Keratinocyte (primary cell): Measurements from ENCODE around the gene EEIG2. TPM values are rescaled to one million over a fixed set of nuclear protein-coding genes. Genes with fewer than 3 reads are reported as not detected.
"Not testable (repeated sequence)": the region's sequence is repeated elsewhere in the genome, so short reads cannot be mapped to it uniquely, and the experiment has no call there.

Experiments used
- DNase-seq: peaks from one replicate; pipeline ENCODE4 v3.0.0-alpha.2; 2011; ENCODE audit warnings: low read depth, missing footprints, low spot score
- FAIRE-seq: peaks from 2 replicates; lab custom pipeline; 2011; peaks lifted over from hg19 to GRCh38; lab: Jason Lieb, UNC
- H2AFZ ChIP-seq: 2 replicates; pipeline ENCODE4 v1.6.0; 2012; ENCODE audit warnings: low read length, control low read depth, inconsistent platforms; ENCODE audit not compliant: control insufficient read depth
- H3K27ac ChIP-seq: 2 replicates; pipeline ENCODE4 v1.5.1; 2011; ENCODE audit warnings: low read length; ENCODE audit not compliant: control insufficient read depth, insufficient read depth
- H3K27me3 ChIP-seq: 3 replicates; pipeline ENCODE4 v1.6.0; 2011; ENCODE audit warnings: low read length; ENCODE audit not compliant: control insufficient read depth, insufficient read depth; ENCODE audit errors: extremely low read depth
- H3K36me3 ChIP-seq, 2 experiments: 2 replicates in 1 of 2; 3 replicates in 1 of 2; pipeline ENCODE4 v1.5.1; 2011; ENCODE audit warnings: low read length in 2 of 2, mild to moderate bottlenecking in 1 of 2; ENCODE audit not compliant: control insufficient read depth in 2 of 2, insufficient read depth in 2 of 2; ENCODE audit errors: extremely low read depth in 1 of 2
- H3K4me1 ChIP-seq: 3 replicates; pipeline ENCODE4 v1.5.1; 2011; ENCODE audit warnings: low read length; ENCODE audit not compliant: control insufficient read depth, insufficient read depth; ENCODE audit errors: extremely low read depth
- H3K4me2 ChIP-seq: 3 replicates; pipeline ENCODE4 v1.6.0; 2011; ENCODE audit warnings: low read depth, low read length; ENCODE audit not compliant: control insufficient read depth, insufficient read depth; ENCODE audit errors: extremely low read depth
- H3K4me3 ChIP-seq, 3 experiments: fragments of 200-600 bp in 1 of 3; sonication (generic) in 1 of 3; 2 replicates in 2 of 3; 3 replicates in 1 of 3; pipeline ENCODE4 v1.5.1; 2011 to 2016; ENCODE audit warnings: low read length in 3 of 3, mild to moderate bottlenecking in 3 of 3, control low read depth in 2 of 3, inconsistent platforms in 1 of 3, low read depth in 1 of 3, mixed read lengths in 1 of 3, mixed run types in 1 of 3, moderate library complexity in 1 of 3; ENCODE audit not compliant: control insufficient read depth in 2 of 3, insufficient read depth in 2 of 3; ENCODE audit errors: extremely low read depth in 1 of 3
- H3K79me2 ChIP-seq: 2 replicates; pipeline ENCODE4 v1.6.0; 2012; ENCODE audit warnings: low read length; ENCODE audit not compliant: control insufficient read depth, insufficient read depth
- H3K9ac ChIP-seq: 3 replicates; pipeline ENCODE4 v1.6.0; 2011; ENCODE audit warnings: low read length; ENCODE audit not compliant: control insufficient read depth, insufficient read depth; ENCODE audit errors: extremely low read depth
- H3K9me1 ChIP-seq: 3 replicates; pipeline ENCODE4 v1.6.0; 2011; ENCODE audit warnings: low read length; ENCODE audit not compliant: control insufficient read depth, insufficient read depth; ENCODE audit errors: extremely low read depth
- H3K9me3 ChIP-seq: 2 replicates; pipeline ENCODE4 v1.5.1; 2012; ENCODE audit warnings: low read depth, low read length; ENCODE audit not compliant: control insufficient read depth
- H4K20me1 ChIP-seq: 3 replicates; pipeline ENCODE4 v1.6.0; 2011; ENCODE audit warnings: low read length; ENCODE audit not compliant: control insufficient read depth, insufficient read depth; ENCODE audit errors: extremely low read depth
- CTCF ChIP-seq, 3 experiments: IDR thresholded peaks in 1 of 3; conservative IDR thresholded peaks in 1 of 3; optimal IDR thresholded peaks in 1 of 3; 2 replicates in 2 of 3; 3 replicates in 1 of 3; pipeline versions ENCODE3 to v1.5.1; 2011; ENCODE audit warnings: low read length in 3 of 3, mild to moderate bottlenecking in 3 of 3, moderate library complexity in 2 of 3, control low read depth in 1 of 3, inconsistent platforms in 1 of 3; ENCODE audit not compliant: insufficient read depth in 2 of 3; ENCODE audit errors: extremely low read depth in 1 of 3
- EZH2 ChIP-seq: IDR thresholded peaks from one replicate; pipeline ENCODE4 v1.6.1; 2012; ENCODE audit warnings: inconsistent platforms, mild to moderate bottlenecking, low read length, moderate library complexity
- dilution Hi-C: fragments of 300-500 bp; cut with MboI; formaldehyde crosslinking; loops from one replicate; pipeline ENCODE4 v1.7.0; 2020; ENCODE audit warnings: low sequenced_read_pairs; ENCODE audit not compliant: extremely low pct_ligation_motif_present
- polyA plus RNA-seq, 5 experiments: library from polyadenylated mRNA; depleted of rRNA in 3 of 5; stranded (reverse) in 3 of 5; stranded (forward) in 1 of 5; unstranded in 1 of 5; fragments of >200 nt; gene quantifications; 1 replicate in 1 of 5; 2 replicates in 3 of 5; 3 replicates in 1 of 5; pipeline versions ENCODE4 v1.2.1 to v1.2.3, GENCODE V29; 2011 to 2012; ENCODE audit warnings: missing spikeins in 2 of 5, low read depth in 1 of 5, low replicate concordance in 1 of 5

The EEIG2 gene
- polyA plus RNA-seq, 1 donor (not counting 4 experiments of a cell fraction or from before 2014, with no cell fraction given), result 2.0 TPM

DNA sequence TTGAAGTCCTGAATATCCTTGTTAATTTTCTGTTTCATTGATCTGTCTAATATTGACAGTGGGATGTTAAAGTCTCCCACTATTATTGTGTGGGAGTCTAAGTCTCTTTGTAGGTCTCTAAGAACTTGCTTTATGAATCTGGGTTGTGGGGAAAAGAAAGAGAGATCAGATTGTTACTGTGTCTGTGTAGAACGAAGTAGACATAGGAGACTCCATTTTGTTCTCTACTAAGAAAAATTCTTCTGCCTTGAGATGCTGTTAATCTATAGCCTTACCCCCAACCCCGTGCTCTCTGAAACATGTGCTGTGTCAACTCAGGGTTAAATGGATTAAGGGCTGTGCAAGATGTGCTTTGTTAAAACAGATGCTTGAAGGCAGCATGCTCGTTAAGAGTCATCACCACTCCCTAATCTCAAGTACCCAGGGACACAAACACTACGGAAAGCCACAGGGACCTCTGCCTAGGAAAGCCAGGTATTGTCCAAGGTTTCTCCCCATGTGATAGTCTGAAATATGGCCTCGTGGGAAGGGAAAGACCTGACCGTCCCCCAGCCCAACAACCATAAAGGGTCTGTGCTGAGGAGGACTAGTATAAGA lies 42.5 kb upstream of the EEIG2 start:
- H3K27me3 ChIP-seq, DNase-seq, H3K27ac ChIP-seq, H3K9me1 ChIP-seq, FAIRE-seq, H3K36me3 ChIP-seq, H3K4me2 ChIP-seq, H4K20me1 ChIP-seq, H3K9ac ChIP-seq, H3K9me3 ChIP-seq, H3K4me1 ChIP-seq, dilution Hi-C loops, H3K79me2 ChIP-seq, H3K4me3 ChIP-seq, H2AFZ ChIP-seq: not testable (repeated sequence)

DNA sequence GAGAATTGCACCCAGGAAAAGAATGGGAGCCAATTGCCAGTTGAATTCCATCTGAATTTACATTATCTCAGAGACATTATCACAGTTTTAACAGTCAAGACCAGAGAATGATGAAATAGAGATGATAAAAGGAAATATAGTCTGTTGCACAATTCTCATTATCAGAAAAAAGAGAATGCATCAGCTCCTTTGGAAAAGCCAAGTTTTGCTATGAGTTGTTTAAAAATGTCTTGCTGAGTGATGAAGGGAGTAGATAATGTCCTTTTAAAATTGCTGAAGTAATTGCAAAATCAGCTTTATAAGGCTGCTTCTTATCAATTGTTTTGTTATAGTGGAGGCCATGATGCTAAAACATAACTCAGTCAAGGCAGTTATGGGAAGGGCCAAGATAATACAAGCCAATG lies 37.9 kb upstream of the EEIG2 start:
- no peak overlapping the region for H3K9ac ChIP-seq
- TF ChIP-seq CTCF (optimal IDR thresholded peaks at IDR 0.05 in 1 of 3, IDR thresholded peaks at IDR 0.05 in 1 of 3, conservative IDR thresholded peaks at IDR 0.05 in 1 of 3; ENCODE audit: extremely low read depth in 1 of 3, insufficient read depth in 2 of 3, low read length in 3 of 3), result no peak
- no peak for TF ChIP-seq EZH2
- H3K4me2 ChIP-seq, result no peak overlapping the region
- no peaks in the 10 kb centered on the region for H4K20me1 ChIP-seq
- no peaks in the 10 kb centered on the region for H3K36me3 ChIP-seq
- FAIRE-seq (no peak), DNase-seq (no peak)
- H3K27me3 ChIP-seq, result no peaks in the 10 kb centered on the region
- no peaks in the 10 kb centered on the region for H3K79me2 ChIP-seq
- dilution Hi-C loops, result no loop called here
- H3K27ac ChIP-seq, result no peak overlapping the region
- no peak overlapping the region for H2AFZ ChIP-seq
- H3K9me3 ChIP-seq, result no peaks in the 10 kb centered on the region
- no peaks in the 10 kb centered on the region for H3K4me1 ChIP-seq
- H3K4me3 ChIP-seq, result no peak overlapping the region
- H3K9me1 ChIP-seq, result no peaks in the 10 kb centered on the region

DNA sequence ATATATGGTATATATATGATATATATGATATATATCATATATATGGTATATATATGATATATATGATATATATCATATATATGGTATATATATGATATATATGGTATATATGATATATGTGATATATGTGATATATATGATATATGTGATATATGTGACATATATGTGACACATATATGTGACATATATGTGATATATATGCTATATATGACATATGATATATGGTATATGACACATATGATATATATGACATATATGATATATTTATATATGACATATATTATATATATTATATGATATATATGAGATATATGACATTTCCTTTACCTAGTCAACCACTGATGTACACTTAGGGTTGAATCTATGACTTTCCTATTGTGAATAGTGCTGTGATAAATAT lies 36.1 kb upstream of the EEIG2 start:
- dilution Hi-C loops, result no loop called here

More for the DNA sequence above, 36.1 kb upstream of the EEIG2 start:
- Histone ChIP-seq H3K4me2 (no peak overlapping the region), H3K27me3 (no peaks in the 10 kb centered on the region), H3K27ac (no peak overlapping the region), H3K4me1 (no peaks in the 10 kb centered on the region), H3K79me2 (no peaks in the 10 kb centered on the region), H4K20me1 (no peaks in the 10 kb centered on the region), H3K9ac (no peak overlapping the region), H2AFZ (no peak overlapping the region), H3K36me3 (no peaks in the 10 kb centered on the region), H3K9me3 (no peaks in the 10 kb centered on the region), H3K4me3 (no peak overlapping the region), H3K9me1 (no peaks in the 10 kb centered on the region)
- FAIRE-seq (no peak), DNase-seq (no peak)
- TF ChIP-seq CTCF (optimal IDR thresholded peaks at IDR 0.05 in 1 of 3, IDR thresholded peaks at IDR 0.05 in 1 of 3, conservative IDR thresholded peaks at IDR 0.05 in 1 of 3; ENCODE audit: extremely low read depth in 1 of 3, insufficient read depth in 2 of 3, low read length in 3 of 3), result no peak
- TF ChIP-seq EZH2, result no peak
